Gastrocnemius medialis (tissue), 4 donors: ENCODE data around the gene CASQ2. TPM values are rescaled to one million over a fixed set of nuclear protein-coding genes. Genes with fewer than 3 reads are reported as not detected.

Source experiments
- ATAC-seq, 2 donors: fragments of 150-250 bp; one replicate each; pipeline ENCODE4 v1.9.1; 2016
- DNase-seq, 2 donors: peaks; one replicate each; pipeline ENCODE4 v3.0.0-alpha.2; 2019
- H3K27ac ChIP-seq, 4 donors: fragments of 200-600 bp; sonication (generic); 1 replicate in 1 of 4; 2 replicates in 3 of 4; pipeline ENCODE4 v1.5.1; 2016 to 2018; ENCODE audit warnings: mild to moderate bottlenecking in 2 of 4, moderate library complexity in 1 of 4
- H3K27me3 ChIP-seq, 3 donors: fragments of 200-600 bp; sonication (generic) in 2 of 3; 1 replicate in 1 of 3; 2 replicates in 2 of 3; pipeline versions ENCODE4 v1.5.1 to v1.6.0; 2016 to 2019; ENCODE audit warnings: mild to moderate bottlenecking in 1 of 3, moderate library complexity in 1 of 3
- H3K36me3 ChIP-seq, 2 donors: fragments of 200-600 bp; sonication (generic) in 1 of 2; one replicate each; pipeline ENCODE4 v1.5.1; 2017 to 2018
- H3K4me1 ChIP-seq, 2 donors: fragments of 200-600 bp; sonication (generic) in 1 of 2; one replicate each; pipeline ENCODE4 v1.5.1; 2016 to 2017; ENCODE audit warnings: mild to moderate bottlenecking in 2 of 2
- H3K4me3 ChIP-seq, 4 donors: fragments of 200-600 bp; sonication (generic) in 3 of 4; 1 replicate in 1 of 4; 2 replicates in 3 of 4; pipeline ENCODE4 v1.5.1; 2016 to 2019; ENCODE audit warnings: mild to moderate bottlenecking in 2 of 4
- H3K9me3 ChIP-seq, 3 donors: fragments of 200-600 bp; sonication (generic) in 2 of 3; 1 replicate in 1 of 3; 2 replicates in 2 of 3; pipeline ENCODE4 v1.5.1; 2016 to 2019
- POLR2A ChIP-seq, 2 donors: fragments of 450-650 bp; IDR thresholded peaks; one replicate each; pipeline ENCODE4 v1.6.1; 2017; ENCODE audit warnings: antibody characterized with exemption in 2 of 2, mild to moderate bottlenecking in 2 of 2, moderate library complexity in 2 of 2
- in situ Hi-C, 4 donors: fragments of 200-750 bp; cut with MboI; loops; one replicate each; pipeline versions ENCODE4 v1.15.0 to v1.8.0; 2017; ENCODE audit warnings: low sequenced_read_pairs in 4 of 4
- intact Hi-C: fragments of 100-400 bp; cut with DNase I; formaldehyde crosslinking; loops from one replicate; pipeline ENCODE4 v1.15.1; 2023; ENCODE audit warnings: low total_unique reads
- total RNA-seq, 4 donors: library from RNA; depleted of rRNA; stranded (reverse); fragments of >200 nt; gene quantifications; one replicate each; pipeline versions ENCODE4 v1.1.0 to v1.2.3, GENCODE V29; 2016
- TF ChIP-seq, protein P1 (sequence below), 5 experiments: fragments of 450-650 bp in 3 of 5; fragments of 200-600 bp in 2 of 5; sonication (generic) in 2 of 5; IDR thresholded peaks in 4 of 5; conservative IDR thresholded peaks in 1 of 5; 1 replicate in 4 of 5; 2 replicates in 1 of 5; pipeline ENCODE4 v1.5.1; 2016 to 2019; ENCODE audit warnings: antibody characterized with exemption in 5 of 5, mild to moderate bottlenecking in 3 of 5, moderate library complexity in 3 of 5

CASQ2 gene
- total RNA-seq, 4 donors from 2014 or later = 16.5 to 207 (median 83.2) TPM

DNA sequence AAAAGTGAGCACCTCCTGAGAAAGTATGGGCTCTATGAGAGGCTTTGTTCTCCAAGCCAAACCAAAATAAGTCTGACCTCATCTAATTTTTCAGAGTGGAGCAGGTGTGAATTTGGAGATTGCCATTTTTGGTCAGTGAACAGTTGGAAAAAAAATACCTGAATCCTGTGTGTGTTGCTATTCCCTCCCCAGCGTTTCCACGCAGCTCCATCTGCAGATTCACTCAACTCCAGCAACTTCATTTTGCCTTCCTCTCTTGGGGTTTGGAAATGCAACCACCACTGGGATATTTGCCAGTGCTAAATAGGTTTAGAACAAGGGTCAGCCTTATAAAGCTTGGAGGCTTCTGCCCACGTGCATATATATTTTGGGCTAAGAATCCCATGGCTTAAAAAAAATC is 11.2 kb downstream of the CASQ2 start:
- H3K9me3 ChIP-seq = no peaks in the 10 kb centered on the region
- in situ Hi-C loops = loop anchor here in 2 of 4 donors (25.0 kb wide), 1 partner anchor 570 kb away; no protein-coding TSS in a partner anchor
- no peaks in the 10 kb centered on the region for H3K27me3 ChIP-seq
- ATAC-seq = peak; percentile 5 to 9
- TF ChIP-seq, protein P1, sequence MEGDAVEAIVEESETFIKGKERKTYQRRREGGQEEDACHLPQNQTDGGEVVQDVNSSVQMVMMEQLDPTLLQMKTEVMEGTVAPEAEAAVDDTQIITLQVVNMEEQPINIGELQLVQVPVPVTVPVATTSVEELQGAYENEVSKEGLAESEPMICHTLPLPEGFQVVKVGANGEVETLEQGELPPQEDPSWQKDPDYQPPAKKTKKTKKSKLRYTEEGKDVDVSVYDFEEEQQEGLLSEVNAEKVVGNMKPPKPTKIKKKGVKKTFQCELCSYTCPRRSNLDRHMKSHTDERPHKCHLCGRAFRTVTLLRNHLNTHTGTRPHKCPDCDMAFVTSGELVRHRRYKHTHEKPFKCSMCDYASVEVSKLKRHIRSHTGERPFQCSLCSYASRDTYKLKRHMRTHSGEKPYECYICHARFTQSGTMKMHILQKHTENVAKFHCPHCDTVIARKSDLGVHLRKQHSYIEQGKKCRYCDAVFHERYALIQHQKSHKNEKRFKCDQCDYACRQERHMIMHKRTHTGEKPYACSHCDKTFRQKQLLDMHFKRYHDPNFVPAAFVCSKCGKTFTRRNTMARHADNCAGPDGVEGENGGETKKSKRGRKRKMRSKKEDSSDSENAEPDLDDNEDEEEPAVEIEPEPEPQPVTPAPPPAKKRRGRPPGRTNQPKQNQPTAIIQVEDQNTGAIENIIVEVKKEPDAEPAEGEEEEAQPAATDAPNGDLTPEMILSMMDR (IDR thresholded peaks at IDR 0.05 in 4 of 5, conservative IDR thresholded peaks at IDR 0.05 in 1 of 5) = no peak
- no peak for TF ChIP-seq POLR2A (IDR thresholded peaks at IDR 0.05)
- no peak overlapping the region for H3K4me3 ChIP-seq
- peaks cover 57 to 69% of the 10 kb centered on the region in 2 donors for H3K4me1 ChIP-seq
- H3K27ac ChIP-seq = peak overlapping the region; percentile 87 to 91 (median 90)
- H3K36me3 ChIP-seq = no peaks in the 10 kb centered on the region
- intact Hi-C loops = loop anchor here (5.0 to 10.0 kb wide), 3 partner anchors 575 to 1083 kb away; partner anchors contain the start of gene DENND2C
- DNase-seq = no peak

DNA sequence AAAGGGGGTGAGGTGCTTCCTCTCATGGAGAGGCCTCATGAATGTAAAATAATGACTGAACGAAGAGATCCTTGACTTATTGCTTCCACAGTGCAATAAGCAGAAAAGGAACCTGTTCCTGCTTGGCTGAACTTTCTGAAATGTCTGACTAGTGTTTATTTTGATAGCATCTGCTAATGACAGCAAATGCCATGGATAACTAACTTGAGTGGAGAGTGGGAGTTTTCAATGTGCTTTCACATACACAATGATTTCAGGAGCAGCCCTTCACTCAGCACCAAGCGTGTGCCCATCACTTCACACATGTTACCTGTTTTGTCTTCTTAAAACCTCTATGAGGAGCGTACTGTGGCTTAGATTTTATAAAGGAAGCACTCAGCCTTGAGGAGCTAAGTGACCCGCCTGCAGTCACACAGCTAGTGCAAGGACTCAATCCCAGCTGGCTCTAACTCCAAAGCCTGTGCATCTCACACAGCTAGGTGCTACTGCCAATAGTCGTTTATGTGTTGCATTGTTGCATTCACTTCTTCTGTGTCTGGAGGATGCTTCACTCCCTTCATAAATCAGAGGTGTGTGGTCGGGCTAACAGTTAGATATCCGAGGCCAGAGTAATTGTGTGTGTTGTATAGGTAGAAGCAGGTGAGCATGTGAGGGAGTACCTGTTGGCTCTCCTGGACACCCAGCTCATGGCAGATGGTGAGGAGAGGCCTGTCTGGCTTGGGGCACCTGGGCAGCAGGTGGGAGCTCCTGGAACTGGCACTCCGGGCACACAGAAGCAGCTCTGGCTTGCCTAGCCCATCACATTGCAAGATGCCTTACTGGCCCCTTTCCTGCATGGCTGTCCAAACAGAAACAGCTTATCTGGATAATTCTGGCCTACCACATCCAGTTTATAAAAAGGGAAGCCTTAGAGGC is 12.8 kb downstream of the CASQ2 start:
- no peak overlapping the region for H3K4me3 ChIP-seq
- H3K4me1 ChIP-seq = peaks cover 65 to 75% of the 10 kb centered on the region in 2 donors
- H3K27me3 ChIP-seq = no peaks in the 10 kb centered on the region
- ATAC-seq (no peak), DNase-seq (no peak)
- H3K36me3 ChIP-seq = no peaks in the 10 kb centered on the region
- H3K27ac ChIP-seq = peak overlapping the region; percentile 87 to 91 (median 90)
- in situ Hi-C loops (loop anchor here in 2 of 4 donors (25.0 kb wide), 1 partner anchor 568 kb away; no protein-coding TSS in a partner anchor), intact Hi-C loops (loop anchor here (5.0 to 10.0 kb wide), 3 partner anchors 573 to 1081 kb away; partner anchors contain the start of gene DENND2C)
- TF ChIP-seq POLR2A (IDR thresholded peaks at IDR 0.05) = no peak
- TF ChIP-seq, protein P1 (IDR thresholded peaks at IDR 0.05 in 4 of 5, conservative IDR thresholded peaks at IDR 0.05 in 1 of 5) = no peak
- no peaks in the 10 kb centered on the region for H3K9me3 ChIP-seq

DNA sequence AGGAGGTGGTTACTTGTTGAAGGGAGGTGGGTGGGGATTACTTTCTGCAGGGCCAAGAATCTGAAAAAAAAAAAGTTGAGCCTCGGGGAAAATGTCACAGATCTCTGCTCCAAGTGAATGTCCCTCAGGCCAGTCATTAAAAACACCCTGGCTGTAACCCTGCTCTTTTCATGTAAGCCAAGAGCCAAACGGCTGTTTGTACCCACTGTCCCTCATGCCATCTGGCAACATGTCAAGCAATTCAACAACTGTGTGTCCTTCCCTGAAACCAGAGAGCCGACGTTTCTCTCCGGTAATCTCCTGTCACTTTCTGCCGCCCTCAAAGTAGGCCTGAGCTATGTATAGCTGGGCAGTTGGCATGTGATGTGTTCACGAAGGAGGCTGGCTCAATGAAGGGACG is 14.7 kb downstream of the CASQ2 start:
- peak; percentile 94 for DNase-seq
- intact Hi-C loops (loop anchor here (1.0 to 10.0 kb wide), 3 partner anchors 17 to 1079 kb away; partner anchors contain the start of gene DENND2C), in situ Hi-C loops (loop anchor here in 2 of 4 donors (25.0 kb wide), 1 partner anchor 567 kb away; no protein-coding TSS in a partner anchor)
- H3K27ac ChIP-seq = peak overlapping the region; percentile 87 to 91 (median 90)
- no peaks in the 10 kb centered on the region for H3K36me3 ChIP-seq
- peak; percentile 89 to 90 for ATAC-seq
- H3K9me3 ChIP-seq = no peaks in the 10 kb centered on the region
- H3K4me1 ChIP-seq = peaks cover 65 to 78% of the 10 kb centered on the region in 2 donors
- H3K4me3 ChIP-seq = peak overlapping the region in 2 of 4 donors; percentile 3 to 13
- TF ChIP-seq POLR2A (IDR thresholded peaks at IDR 0.05) = peak in 1 of 2 donors; percentile 42
- TF ChIP-seq, protein P1 (IDR thresholded peaks at IDR 0.05 in 4 of 5, conservative IDR thresholded peaks at IDR 0.05 in 1 of 5) = no peak
- no peaks in the 10 kb centered on the region for H3K27me3 ChIP-seq

DNA sequence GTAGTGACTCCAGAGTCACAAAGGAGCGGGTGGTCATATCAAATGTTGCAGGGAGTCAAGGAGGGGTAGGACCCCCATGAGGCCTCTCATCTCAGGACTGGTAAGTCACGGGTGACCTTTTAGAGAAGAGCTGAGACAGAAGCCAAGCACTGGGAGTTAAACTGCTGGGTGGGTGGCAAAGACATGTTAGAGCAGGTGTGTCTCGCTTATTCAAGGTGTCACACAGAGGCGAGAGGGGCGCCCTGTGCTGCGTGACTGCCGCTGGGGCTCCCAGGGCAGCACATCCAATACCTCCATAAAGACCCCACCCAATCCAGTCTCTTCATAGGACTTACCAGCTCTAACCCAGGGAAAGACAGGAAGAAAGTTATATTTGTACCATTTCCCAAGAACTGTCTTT is 15.2 kb downstream of the CASQ2 start:
- Histone ChIP-seq H3K27ac (peak overlapping the region; percentile 87 to 91 (median 90)), H3K27me3 (no peaks in the 10 kb centered on the region), H3K9me3 (no peaks in the 10 kb centered on the region), H3K4me3 (peak overlapping the region in 2 of 4 donors; percentile 3 to 13), H3K36me3 (no peaks in the 10 kb centered on the region), H3K4me1 (peaks cover 63 to 74% of the 10 kb centered on the region in 2 donors)
- TF ChIP-seq, protein P1 (IDR thresholded peaks at IDR 0.05 in 4 of 5, conservative IDR thresholded peaks at IDR 0.05 in 1 of 5) = no peak
- no peak for TF ChIP-seq POLR2A (IDR thresholded peaks at IDR 0.05)
- intact Hi-C loops = loop anchor here (1.0 to 10.0 kb wide), 3 partner anchors 18 to 1079 kb away; partner anchors contain the start of gene DENND2C
- in situ Hi-C loops = loop anchor here in 2 of 4 donors (25.0 kb wide), 1 partner anchor 566 kb away; no protein-coding TSS in a partner anchor
- no peak for ATAC-seq
- DNase-seq = no peak
